Uterus (tissue), 2 donors: Measurements from ENCODE around the gene AURKA.

Experiments
- CTCF ChIP-seq, 4 experiments: fragments of 200-600 bp in 2 of 4; fragments of 450-650 bp in 2 of 4; sonication (generic) in 2 of 4; IDR thresholded peaks; one replicate each; pipeline ENCODE4 v1.5.1; 2016 to 2019; ENCODE audit warnings: antibody characterized with exemption in 4 of 4, mild to moderate bottlenecking in 2 of 4, moderate library complexity in 1 of 4
- POLR2A ChIP-seq, 2 donors: fragments of 450-650 bp; IDR thresholded peaks; one replicate each; pipeline ENCODE4 v1.6.1; 2016; ENCODE audit warnings: antibody characterized with exemption in 2 of 2, mild to moderate bottlenecking in 1 of 2, moderate library complexity in 1 of 2

GRCh38 chr20:56348746-56349145 lies 43.3 kb downstream of the AURKA start:
- TF ChIP-seq CTCF (IDR thresholded peaks at IDR 0.05) (no peak), POLR2A (IDR thresholded peaks at IDR 0.05) (no peak)
